Fibroblast of the aortic adventitia (primary cell): ENCODE data around the gene PELI2. TPM values are rescaled to one million over a fixed set of nuclear protein-coding genes. Genes with fewer than 3 reads are reported as not detected.

Experiments
- DNase-seq: peaks from one replicate; pipeline ENCODE4 v3.0.0-alpha.2; 2010; ENCODE audit warnings: low read depth
- H3K4me3 ChIP-seq: 2 replicates; pipeline ENCODE4 v1.5.1; 2011; ENCODE audit warnings: low read depth, mild to moderate bottlenecking, control low read depth, low read length, moderate library complexity
- total RNA-seq: library from RNA; depleted of rRNA; stranded (reverse); fragments of >200 nt; gene quantifications from 2 replicates; pipeline ENCODE4 v1.2.3, GENCODE V29; 2012; ENCODE audit warnings: low replicate concordance
- TF ChIP-seq, protein P1 (sequence below): IDR thresholded peaks from 2 replicates; pipeline ENCODE4 v1.5.1; 2011; ENCODE audit warnings: mild to moderate bottlenecking, low read length, control low read depth, inconsistent platforms; ENCODE audit not compliant: insufficient read depth

The PELI2 gene
- total RNA-seq, 1 donor = 14.0 TPM

DNA sequence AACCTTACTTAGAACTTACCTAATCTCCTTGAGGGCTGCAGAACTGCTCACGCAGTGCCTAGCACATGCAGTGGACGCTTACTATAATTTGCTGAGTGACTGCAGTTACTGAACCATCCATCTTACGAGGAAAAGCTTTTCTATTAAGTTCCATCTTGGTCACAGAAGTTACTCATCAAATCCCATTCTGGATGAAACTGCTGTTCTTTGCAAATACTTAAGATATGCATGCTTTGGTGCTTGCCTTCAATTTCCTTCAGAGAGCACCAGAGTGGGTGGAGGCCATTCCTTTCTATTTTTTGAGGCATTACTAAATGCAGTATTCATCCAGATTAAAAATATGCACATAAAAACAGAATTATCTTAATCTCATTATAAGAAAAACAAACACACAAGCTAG is 17.7 kb upstream of the PELI2 start:
- peak; percentile 52 for DNase-seq
- TF ChIP-seq, protein P1, sequence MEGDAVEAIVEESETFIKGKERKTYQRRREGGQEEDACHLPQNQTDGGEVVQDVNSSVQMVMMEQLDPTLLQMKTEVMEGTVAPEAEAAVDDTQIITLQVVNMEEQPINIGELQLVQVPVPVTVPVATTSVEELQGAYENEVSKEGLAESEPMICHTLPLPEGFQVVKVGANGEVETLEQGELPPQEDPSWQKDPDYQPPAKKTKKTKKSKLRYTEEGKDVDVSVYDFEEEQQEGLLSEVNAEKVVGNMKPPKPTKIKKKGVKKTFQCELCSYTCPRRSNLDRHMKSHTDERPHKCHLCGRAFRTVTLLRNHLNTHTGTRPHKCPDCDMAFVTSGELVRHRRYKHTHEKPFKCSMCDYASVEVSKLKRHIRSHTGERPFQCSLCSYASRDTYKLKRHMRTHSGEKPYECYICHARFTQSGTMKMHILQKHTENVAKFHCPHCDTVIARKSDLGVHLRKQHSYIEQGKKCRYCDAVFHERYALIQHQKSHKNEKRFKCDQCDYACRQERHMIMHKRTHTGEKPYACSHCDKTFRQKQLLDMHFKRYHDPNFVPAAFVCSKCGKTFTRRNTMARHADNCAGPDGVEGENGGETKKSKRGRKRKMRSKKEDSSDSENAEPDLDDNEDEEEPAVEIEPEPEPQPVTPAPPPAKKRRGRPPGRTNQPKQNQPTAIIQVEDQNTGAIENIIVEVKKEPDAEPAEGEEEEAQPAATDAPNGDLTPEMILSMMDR = no peak
- no peak overlapping the region for H3K4me3 ChIP-seq

DNA sequence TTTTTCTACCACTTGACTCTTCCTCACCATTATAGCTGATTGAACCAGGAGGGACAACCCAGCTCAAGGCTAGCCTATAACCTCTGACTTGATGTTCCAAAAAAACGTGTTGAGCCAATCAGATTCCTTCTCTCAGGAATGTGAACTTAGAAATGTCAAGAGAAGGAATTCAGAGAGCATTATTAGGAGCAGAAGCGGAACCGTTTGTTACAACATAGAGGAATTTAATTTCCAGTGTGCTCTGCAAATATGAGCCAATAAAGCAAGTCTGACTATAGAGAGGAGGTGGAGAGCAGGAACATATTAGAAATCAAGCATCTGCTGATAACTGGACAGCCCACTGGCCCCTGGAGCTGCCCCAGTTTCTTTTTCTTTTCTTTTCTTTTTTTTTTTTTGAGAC is 15.3 kb upstream of the PELI2 start:
- no peak overlapping the region for H3K4me3 ChIP-seq
- no peak for DNase-seq
- TF ChIP-seq, protein P1 = no peak

DNA sequence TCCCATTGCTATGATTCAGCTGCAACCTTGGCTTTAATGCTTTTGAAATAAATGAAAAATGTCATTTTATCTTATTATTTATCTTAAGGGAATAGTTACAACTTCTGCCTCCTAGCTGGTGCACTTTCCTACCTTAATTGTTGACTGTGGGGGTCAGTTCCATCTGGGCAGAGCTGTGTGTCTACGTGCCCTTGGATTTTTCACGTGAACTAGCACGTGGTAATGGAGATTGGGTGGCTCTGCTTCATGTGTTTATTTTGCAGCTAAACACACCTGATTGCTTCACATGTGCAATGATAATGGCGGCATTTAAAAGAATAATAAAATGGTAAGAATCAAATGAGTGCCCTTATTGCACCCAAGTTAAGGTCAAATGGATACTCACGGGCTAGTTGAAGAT is 10.6 kb upstream of the PELI2 start:
- no peak overlapping the region for H3K4me3 ChIP-seq
- no peak for DNase-seq
- TF ChIP-seq, protein P1 = no peak

DNA sequence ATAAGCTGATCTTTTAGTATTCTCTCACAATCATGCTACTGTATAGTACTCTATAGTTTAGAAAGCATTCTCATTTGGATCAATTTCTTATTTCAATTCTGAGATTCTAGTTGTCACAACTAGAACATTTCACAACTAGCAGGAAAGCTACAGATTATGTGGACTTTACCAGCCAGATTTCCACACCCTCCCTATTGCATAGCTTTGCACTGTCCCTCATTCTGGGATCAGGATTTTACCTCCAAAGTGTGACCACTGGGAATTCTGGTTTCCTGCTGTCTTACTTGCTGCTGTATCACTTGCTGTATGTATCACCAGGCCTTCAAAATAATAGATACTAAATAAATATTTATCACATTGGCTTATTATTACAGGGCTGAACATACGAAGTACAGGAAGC is 10.2 kb upstream of the PELI2 start:
- no peak overlapping the region for H3K4me3 ChIP-seq
- TF ChIP-seq, protein P1 = no peak
- no peak for DNase-seq

DNA sequence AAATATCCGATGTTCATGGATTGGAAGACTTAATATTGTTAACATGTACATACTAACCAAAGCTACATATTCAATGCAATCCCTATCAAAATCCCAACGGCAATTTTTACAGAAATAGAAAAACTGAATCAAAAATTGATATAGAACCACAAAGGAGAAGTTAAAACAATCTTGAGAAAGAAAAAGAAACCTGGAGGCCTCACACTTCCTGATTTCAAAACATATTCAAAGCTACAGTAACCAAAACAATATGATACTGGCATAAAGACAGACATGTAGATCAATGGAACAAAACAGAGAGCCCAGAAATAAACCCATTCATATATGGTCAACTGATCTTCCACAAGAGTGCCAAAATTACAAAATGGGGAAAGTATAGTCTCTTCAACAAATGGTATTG is 5.4 kb upstream of the PELI2 start:
- TF ChIP-seq, protein P1 = no peak
- no peak overlapping the region for H3K4me3 ChIP-seq

DNA sequence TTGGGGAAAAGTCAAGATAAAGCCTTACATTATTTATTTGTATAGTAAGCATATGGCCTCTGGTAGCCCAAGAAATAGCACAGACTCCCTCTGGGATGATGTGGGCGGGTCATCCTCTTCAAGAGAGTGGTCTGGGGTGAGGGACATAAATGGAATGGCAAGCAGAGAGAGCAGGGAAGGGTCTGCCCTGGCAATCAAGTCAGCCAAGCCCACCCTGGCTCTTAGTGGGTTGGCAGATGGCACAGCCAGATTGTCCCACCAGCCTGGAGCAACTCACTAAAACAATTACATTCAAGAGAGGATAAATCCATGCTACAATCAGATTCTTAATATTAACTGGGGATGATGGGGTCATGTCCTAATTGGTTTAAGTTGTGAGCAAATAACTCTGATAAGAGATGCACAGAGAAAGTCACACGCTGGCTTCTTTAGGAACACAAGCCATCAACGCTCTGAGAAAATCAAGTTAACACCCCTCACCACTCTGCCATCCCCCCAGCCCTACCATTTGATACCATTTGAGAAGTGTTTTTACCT is 2.8 kb upstream of the PELI2 start:
- TF ChIP-seq, protein P1 = no peak
- H3K4me3 ChIP-seq = no peak overlapping the region

More for the DNA sequence above, 5.4 kb upstream of the PELI2 start:
- no peak for DNase-seq

DNA sequence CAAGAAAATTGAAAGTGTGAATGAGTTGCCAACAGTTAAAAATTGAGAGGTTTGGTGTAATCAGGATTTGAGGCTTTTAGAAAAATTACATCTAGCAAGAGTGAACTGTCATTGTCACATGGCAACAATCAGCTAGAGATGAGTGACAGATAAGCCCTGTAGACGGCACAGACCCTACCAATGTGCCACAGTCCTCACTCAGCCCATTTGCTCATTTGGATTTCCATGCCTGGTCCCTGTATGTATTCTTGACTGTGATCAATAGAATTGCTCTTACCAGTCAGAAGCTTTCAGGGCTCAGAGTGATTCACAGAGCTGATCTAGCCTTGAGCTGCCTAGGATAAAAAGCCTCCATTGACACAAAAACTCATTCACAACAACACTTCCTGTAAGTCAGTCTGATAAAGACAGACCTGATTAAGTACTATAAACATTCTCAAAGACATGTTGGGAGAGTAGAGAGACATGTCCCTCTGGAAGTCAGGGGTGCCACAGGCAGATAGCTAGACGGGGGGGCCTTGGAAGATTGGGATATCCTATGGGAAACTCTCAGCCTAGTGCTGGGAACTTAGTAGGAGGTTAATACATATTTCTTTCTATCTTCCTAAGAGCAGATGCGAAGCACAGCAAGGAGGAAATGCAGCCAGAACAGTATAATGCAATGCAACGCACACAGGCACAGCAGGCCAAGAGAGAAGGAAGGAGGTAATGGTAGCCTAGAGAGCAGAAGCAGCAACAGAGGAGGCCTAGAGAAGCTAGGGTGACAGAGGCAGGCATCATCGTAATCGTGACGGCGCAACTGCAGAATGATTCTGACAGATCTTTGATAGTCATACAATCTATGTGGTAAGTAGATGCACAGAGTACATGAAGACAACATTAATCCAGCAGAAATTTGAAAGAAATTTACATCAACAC is 2.0 kb upstream of the PELI2 start:
- H3K4me3 ChIP-seq = no peak overlapping the region

More for the DNA sequence above, 2.8 kb upstream of the PELI2 start:
- DNase-seq = no peak

More for the DNA sequence above, 2.0 kb upstream of the PELI2 start:
- TF ChIP-seq, protein P1 = no peak
- no peak for DNase-seq
